Measurements from ENCODE around the gene PDK2.

- TF ChIP-seq POLR2A (IDR thresholded peaks at IDR 0.05; ENCODE audit: low read depth, low read length) (no peak), SPI1 (IDR thresholded peaks at IDR 0.05; ENCODE audit: low read depth, low read length) (no peak), TAF1 (IDR thresholded peaks at IDR 0.05; ENCODE audit: low read depth, low read length) (no peak), POU2F2 (IDR thresholded peaks at IDR 0.05; ENCODE audit: low read depth, low read length) (no peak; the same call in 1 of the 2 replicates)
These were observed 853 bp upstream of the PDK2 start for GRCh38 chr17:50094243-50094752.

Data from GM12891 (cell line).